ENCODE results near the gene PCGF6. TPM values are rescaled to one million over a fixed set of nuclear protein-coding genes. Genes with fewer than 3 reads are reported as not detected.
"Not testable (repeated sequence)": the region's sequence is repeated elsewhere in the genome, so short reads cannot be mapped to it uniquely, and the experiment has no call there.

Gene PCGF6
- polyA plus RNA-seq, 1 experiment = 3.5 TPM

- H3K27me3 ChIP-seq (ENCODE audit: control insufficient read depth, insufficient read depth, low read length) = no peaks in the 10 kb centered on the region
- peak; percentile 76 for DNase-seq (ENCODE audit: low read depth)
- POLR2A ChIA-PET = no interaction called here
- CTCF ChIA-PET = interaction anchor here (0.8 to 1.1 kb wide), 2 partner anchors 12 to 118 kb away, joined by 3 read pairs; no protein-coding TSS in a partner anchor
- H3K36me3 ChIP-seq (ENCODE audit: control insufficient read depth, insufficient read depth, low read length) = no peaks in the 10 kb centered on the region
- TF ChIP-seq CTCF (IDR thresholded peaks at IDR 0.05; ENCODE audit: insufficient read depth, low read depth, low read length) = no peak
- H3K4me3 ChIP-seq (ENCODE audit: low read depth, low read length) = peak within 1 kb of the TSS; percentile 95
Observed at GRCh38 chr10:103367782-103368518, 17.0 kb upstream of the PCGF6 start, which contains the start of gene TAF5. Gene TAF5 (plus strand): TSS chr10:103367976. CDS start chr10:103367990, 14 bp downstream.

GRCh38 chr10:103367379-103367781 is 16.4 kb upstream of the PCGF6 start:
- no peaks in the 10 kb centered on the region for H3K36me3 ChIP-seq (ENCODE audit: control insufficient read depth, insufficient read depth, low read length)
- CTCF ChIA-PET = interaction anchor here (0.8 to 1.1 kb wide), 2 partner anchors 12 to 119 kb away, joined by 3 read pairs; no protein-coding TSS in a partner anchor
- POLR2A ChIA-PET = interaction anchor here (0.6 kb wide), 1 partner anchor 711 kb away, joined by 3 read pairs; no protein-coding TSS in a partner anchor
- H3K27me3 ChIP-seq (ENCODE audit: control insufficient read depth, insufficient read depth, low read length) = no peaks in the 10 kb centered on the region
- TF ChIP-seq CTCF (IDR thresholded peaks at IDR 0.05; ENCODE audit: insufficient read depth, low read depth, low read length) = no peak
- DNase-seq (ENCODE audit: low read depth) = no peak
- H3K4me3 ChIP-seq (ENCODE audit: low read depth, low read length) = peak overlapping the region; percentile 95

GRCh38 chr10:103360791-103361190 is 9.9 kb upstream of the PCGF6 start:
- POLR2A ChIA-PET; H3K36me3 ChIP-seq (ENCODE audit: control insufficient read depth, insufficient read depth, low read length); CTCF ChIA-PET; H3K4me3 ChIP-seq (ENCODE audit: low read depth, low read length); H3K27me3 ChIP-seq (ENCODE audit: control insufficient read depth, insufficient read depth, low read length); DNase-seq (ENCODE audit: low read depth): not testable (repeated sequence)

- H3K27me3 ChIP-seq (ENCODE audit: control insufficient read depth, insufficient read depth, low read length); POLR2A ChIA-PET; DNase-seq (ENCODE audit: low read depth); H3K36me3 ChIP-seq (ENCODE audit: control insufficient read depth, insufficient read depth, low read length); CTCF ChIA-PET; H3K4me3 ChIP-seq (ENCODE audit: low read depth, low read length): not testable (repeated sequence)
Observed at GRCh38 chr10:103359493-103359892, 8.6 kb upstream of the PCGF6 start.

- H3K27me3 ChIP-seq (ENCODE audit: control insufficient read depth, insufficient read depth, low read length) = no peaks in the 10 kb centered on the region
- no peak for TF ChIP-seq CTCF (IDR thresholded peaks at IDR 0.05; ENCODE audit: insufficient read depth, low read depth, low read length)
- DNase-seq (ENCODE audit: low read depth) = no peak
- no peak overlapping the region for H3K4me3 ChIP-seq (ENCODE audit: low read depth, low read length)
- CTCF ChIA-PET = interaction anchor here (0.7 kb wide), 1 partner anchor 12 kb away, joined by 3 read pairs; the partner anchor contains the start of gene TAF5
- H3K36me3 ChIP-seq (ENCODE audit: control insufficient read depth, insufficient read depth, low read length) = no peaks in the 10 kb centered on the region
- POLR2A ChIA-PET = no interaction called here
Observed at GRCh38 chr10:103355906-103356599, 5.1 kb upstream of the PCGF6 start.

- H3K27me3 ChIP-seq (ENCODE audit: control insufficient read depth, insufficient read depth, low read length); H3K4me3 ChIP-seq (ENCODE audit: low read depth, low read length); DNase-seq (ENCODE audit: low read depth); POLR2A ChIA-PET; CTCF ChIA-PET; H3K36me3 ChIP-seq (ENCODE audit: control insufficient read depth, insufficient read depth, low read length): not testable (repeated sequence)
Observed at GRCh38 chr10:103354567-103354966, 3.6 kb upstream of the PCGF6 start.

All from BJ (cell line).